Retinal pigment epithelial cell (primary cell): ENCODE results near the gene TEDC2.
A peak's percentile ranks its signal among the peaks of the same experiment; 100 is the strongest.

ENCODE experiments used
- DNase-seq: peaks from one replicate; pipeline ENCODE4 v3.0.0-alpha.2; 2010; ENCODE audit warnings: low read depth
- H3K4me3 ChIP-seq: 2 replicates; pipeline ENCODE4 v1.5.1; 2011; ENCODE audit warnings: mild to moderate bottlenecking, low read length, control low read depth, moderate library complexity
- TF ChIP-seq, protein P1 (sequence below): conservative IDR thresholded peaks from 2 replicates; pipeline ENCODE4 v1.5.1; 2011; ENCODE audit warnings: low read depth, low read length, control low read depth, inconsistent platforms

TEDC2 gene, protein sequence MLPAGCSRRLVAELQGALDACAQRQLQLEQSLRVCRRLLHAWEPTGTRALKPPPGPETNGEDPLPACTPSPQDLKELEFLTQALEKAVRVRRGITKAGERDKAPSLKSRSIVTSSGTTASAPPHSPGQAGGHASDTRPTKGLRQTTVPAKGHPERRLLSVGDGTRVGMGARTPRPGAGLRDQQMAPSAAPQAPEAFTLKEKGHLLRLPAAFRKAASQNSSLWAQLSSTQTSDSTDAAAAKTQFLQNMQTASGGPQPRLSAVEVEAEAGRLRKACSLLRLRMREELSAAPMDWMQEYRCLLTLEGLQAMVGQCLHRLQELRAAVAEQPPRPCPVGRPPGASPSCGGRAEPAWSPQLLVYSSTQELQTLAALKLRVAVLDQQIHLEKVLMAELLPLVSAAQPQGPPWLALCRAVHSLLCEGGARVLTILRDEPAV

DNA sequence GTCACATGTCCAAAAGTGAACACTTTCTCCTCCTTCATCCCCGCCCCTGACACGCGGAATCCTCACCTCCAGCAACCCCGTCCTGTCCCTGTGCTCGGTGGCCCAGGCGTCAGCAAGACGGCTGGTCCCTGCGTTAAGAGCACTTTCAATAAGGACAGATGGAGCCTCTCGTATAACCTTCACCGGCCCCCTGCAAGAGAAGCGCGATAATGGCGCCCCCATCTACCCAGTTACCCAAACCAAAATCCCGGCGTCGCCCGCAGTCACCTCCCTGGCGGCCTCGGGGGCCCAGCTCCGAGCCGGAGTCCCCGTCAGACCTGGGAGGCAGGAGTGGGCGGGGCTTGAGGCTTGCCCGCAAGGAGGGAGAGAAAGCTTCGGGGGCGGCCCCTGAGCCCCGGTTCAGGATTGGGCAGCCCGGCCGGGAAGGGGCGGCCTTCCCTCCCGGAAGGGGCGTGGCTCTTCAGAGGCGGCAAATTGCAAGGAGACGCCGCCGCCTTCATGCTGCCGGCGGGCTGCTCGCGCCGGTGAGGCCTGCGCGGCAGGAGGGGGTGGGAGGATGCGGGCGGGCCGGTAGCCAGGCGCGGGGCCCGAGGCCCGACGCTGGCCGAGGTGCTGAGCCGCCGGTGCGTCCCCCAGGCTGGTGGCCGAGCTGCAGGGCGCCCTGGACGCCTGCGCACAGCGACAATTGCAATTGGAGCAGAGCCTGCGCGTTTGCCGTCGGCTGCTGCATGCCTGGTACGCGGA lies at the start of gene TEDC2:
Gene TEDC2, plus strand, starts transcription at position 463 of the 744 bp plus-strand sequence. Its CDS starts 36 bp downstream, at position 499.
- peak within 1 kb of the TSS; percentile 67 for H3K4me3 ChIP-seq
- peak; percentile 71 for DNase-seq
- TF ChIP-seq, protein P1, sequence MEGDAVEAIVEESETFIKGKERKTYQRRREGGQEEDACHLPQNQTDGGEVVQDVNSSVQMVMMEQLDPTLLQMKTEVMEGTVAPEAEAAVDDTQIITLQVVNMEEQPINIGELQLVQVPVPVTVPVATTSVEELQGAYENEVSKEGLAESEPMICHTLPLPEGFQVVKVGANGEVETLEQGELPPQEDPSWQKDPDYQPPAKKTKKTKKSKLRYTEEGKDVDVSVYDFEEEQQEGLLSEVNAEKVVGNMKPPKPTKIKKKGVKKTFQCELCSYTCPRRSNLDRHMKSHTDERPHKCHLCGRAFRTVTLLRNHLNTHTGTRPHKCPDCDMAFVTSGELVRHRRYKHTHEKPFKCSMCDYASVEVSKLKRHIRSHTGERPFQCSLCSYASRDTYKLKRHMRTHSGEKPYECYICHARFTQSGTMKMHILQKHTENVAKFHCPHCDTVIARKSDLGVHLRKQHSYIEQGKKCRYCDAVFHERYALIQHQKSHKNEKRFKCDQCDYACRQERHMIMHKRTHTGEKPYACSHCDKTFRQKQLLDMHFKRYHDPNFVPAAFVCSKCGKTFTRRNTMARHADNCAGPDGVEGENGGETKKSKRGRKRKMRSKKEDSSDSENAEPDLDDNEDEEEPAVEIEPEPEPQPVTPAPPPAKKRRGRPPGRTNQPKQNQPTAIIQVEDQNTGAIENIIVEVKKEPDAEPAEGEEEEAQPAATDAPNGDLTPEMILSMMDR, result no peak

DNA sequence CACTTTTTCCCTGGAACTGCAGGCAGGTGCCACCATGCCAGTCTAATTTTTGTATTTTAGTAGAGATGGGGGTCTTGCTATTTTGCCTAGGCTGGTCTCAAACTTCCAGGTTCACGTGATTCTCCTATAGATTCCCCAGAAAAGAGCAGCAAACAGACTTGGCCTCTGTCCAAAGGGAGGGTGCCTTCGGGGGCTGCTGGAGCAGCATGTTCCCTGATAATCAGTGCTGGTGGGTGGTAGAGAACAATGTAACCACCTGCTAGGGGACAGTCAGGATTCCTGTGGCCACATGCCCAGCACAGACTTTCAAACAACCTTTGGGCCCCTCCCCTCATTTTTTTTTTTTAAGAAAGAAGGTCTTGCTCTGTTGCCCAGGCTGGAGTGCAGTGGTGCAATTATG lies 44.8 kb upstream of the TEDC2 start:
- TF ChIP-seq, protein P1, result no peak
- H3K4me3 ChIP-seq, result no peak overlapping the region
- no peak for DNase-seq

DNA sequence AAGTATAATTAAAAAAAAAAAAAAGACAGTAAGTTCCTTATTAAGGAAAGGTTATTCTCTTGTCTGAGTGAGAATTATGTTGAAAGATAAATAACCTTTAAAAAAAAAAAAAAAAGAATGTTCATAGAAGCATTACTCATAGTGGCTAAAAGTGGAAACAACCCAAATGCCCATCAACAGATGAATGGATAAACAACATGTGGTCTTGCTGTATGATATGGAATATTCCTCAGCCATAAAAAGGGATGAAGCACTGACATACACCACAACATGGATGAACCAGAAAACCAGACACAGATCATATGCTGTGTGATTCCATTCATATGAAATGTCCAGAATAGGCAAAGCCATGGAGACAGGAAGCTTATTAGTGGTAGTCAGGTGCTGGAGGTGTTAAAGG lies 39.9 kb upstream of the TEDC2 start:
- DNase-seq, result no peak
- no peak overlapping the region for H3K4me3 ChIP-seq
- TF ChIP-seq, protein P1, result no peak

DNA sequence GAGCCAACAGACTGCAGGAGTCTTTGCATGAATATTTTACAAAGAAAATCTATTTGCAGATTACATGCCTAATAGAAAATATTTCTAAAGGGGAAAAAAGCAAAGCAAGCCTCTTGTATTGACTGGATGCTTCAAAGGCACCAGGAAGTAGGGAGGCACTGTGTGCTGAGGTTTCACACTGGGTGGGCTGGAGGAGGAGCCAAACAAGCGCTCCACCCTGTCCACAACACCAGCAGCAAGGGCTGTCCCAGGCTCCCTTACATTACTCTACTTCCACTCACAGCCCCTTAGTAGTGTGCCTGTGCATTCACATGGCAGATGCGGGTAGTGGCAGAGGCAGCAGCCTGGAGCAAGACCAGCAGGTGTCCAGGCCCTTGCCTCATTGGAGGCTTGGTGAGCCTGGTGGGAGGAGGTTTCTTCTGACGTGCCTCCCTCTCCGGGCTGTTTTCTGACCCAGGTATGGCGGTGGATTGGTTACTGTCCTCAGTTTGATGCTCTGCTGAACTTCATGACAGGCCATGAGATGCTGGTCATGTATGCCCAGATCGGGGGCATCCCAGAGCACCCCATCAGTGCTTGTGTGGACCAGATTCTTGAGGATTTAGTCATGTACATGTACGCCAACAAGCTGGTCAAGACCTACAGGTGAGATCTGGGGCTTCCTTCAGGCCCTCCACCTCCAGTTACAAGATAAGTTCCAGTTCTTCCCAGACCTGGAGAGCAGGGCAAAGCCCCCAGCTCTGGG lies 37.6 kb upstream of the TEDC2 start:
- TF ChIP-seq, protein P1, result no peak
- DNase-seq, result no peak
- no peak overlapping the region for H3K4me3 ChIP-seq

DNA sequence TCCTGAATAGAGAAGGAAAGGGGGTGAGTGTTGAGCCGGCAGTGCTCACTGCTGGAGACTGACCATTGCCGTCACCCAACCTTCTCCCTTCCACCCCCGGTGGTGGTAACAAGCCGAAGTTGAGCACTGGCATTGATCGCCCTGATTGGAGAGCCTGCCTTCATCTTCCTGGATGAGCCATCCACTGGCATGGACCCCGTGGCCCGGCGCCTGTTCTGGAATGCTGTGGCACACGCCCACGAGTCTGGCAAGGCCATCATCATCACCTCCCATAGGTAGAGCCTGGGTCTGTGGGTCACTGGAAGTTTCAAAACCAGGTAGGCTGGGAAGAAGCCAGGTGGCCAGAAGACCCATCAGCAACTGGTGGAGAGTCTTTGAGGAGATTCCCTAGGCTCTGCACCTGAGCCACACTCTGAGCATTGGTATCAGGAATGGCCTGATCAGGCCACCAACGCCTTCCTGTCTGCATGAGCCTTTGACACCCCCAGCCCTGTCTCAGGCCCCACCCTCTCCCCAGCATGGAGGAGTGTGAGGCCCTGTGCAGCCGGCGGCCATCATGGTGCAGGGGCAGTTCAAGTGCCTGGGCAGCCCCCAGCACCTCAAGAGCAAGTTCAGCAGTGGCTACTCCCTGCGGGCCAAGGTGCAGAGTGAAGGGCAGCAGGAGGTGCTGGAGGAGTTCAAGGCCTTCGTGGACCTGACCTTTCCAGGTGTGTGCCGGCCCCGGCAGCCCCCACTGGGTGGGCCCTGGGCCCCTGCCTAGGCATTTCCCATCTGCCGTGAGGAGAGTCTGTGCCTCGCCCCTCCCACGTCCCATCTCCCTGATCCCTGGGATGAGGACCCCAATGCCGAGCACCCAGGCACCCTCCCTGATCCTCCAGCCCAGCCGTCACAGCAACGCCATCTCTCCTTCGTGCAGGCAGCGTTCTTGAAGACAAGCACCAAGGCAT lies 35.6 kb upstream of the TEDC2 start:
- no peak overlapping the region for H3K4me3 ChIP-seq
- TF ChIP-seq, protein P1, result no peak
- DNase-seq, result no peak

DNA sequence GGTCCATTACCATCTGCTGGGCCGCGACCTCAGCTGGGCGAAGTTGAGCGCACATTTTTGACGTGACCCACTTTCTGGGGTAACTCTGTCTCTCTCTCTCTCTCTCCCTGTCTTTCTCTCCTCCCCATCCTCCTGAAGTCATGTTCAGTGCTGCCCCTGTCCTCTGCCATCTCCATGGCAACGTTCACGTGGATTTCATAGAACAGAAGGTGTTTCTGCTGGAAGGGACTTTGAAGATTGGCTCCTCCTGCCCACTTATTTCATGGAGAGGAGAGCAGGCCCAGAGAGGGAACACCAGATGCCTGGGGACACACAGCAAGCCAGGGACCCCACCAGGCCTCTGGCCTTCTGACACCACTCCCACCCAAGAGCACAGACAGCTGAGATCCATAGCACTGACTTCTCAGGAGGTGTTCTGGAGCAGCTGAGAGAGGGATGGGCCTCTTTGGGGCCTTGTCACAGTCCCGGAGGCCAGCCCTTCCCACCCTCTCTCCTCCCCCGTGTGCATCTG lies 34.8 kb upstream of the TEDC2 start:
- no peak for DNase-seq
- TF ChIP-seq, protein P1, result no peak
- no peak overlapping the region for H3K4me3 ChIP-seq
